GM12878 (cell line): Measurements from ENCODE around the gene FCRLB. TPM values are rescaled to one million over a fixed set of nuclear protein-coding genes. Genes with fewer than 3 reads are reported as not detected.

ENCODE experiments used
- ATAC-seq: fragments of 200-7000 bp; cut with Tn5 transposase; 3 replicates; pipeline ENCODE4 v1.9.1; 2020; ENCODE audit warnings: mild to moderate bottlenecking, moderate library complexity
- Bru-seq: library from RNA; stranded (reverse); fragments of 400-500 nt; gene quantifications from one replicate; lab custom pipeline; 2021; lab: Mats Ljungman, UMichigan
- BruChase-seq, 2 experiments: library from RNA; stranded (reverse); fragments of 400-500 nt; gene quantifications; one replicate each; lab custom pipeline; 2021; lab: Mats Ljungman, UMichigan
- BruUV-seq: library from RNA; stranded (reverse); fragments of 400-500 nt; replicated peaks from 2 replicates; lab custom pipeline; 2021; lab: Mats Ljungman, UMichigan
- CTCF ChIA-PET: fragments of 300-600 bp; sonication (Branson Sonifier 250); formaldehyde crosslinking; extraction: SDS; loops from one replicate; lab custom pipeline; 2021; ENCODE audit warnings: inconsistent platforms; lab: Yijun Ruan, JAX
- POLR2A ChIA-PET: fragments of 350-600 bp; formaldehyde crosslinking; extraction: SDS; loops from one replicate; lab custom pipeline; 2021; ENCODE audit warnings: inconsistent platforms; lab: Charles Lee
- RAD21 ChIA-PET: fragments of 300-600 bp; sonication (Branson Sonifier 250); formaldehyde crosslinking; loops from one replicate; lab custom pipeline; 2023; ENCODE audit warnings: antibody characterized with exemption; ENCODE audit not compliant: unreplicated experiment; lab: Charles Lee
- SMC1A ChIA-PET: fragments of 300-600 bp; sonication (Branson Sonifier 250); formaldehyde crosslinking; loops from one replicate; lab custom pipeline; 2023; ENCODE audit not compliant: unreplicated experiment, uncharacterized antibody; lab: Charles Lee
- DNase-seq: peaks from one replicate; pipeline ENCODE4 v3.0.0-alpha.2; 2011; ENCODE audit warnings: low read depth, low spot score
- FAIRE-seq: peaks from 3 replicates; lab custom pipeline; 2011; peaks lifted over from hg19 to GRCh38; lab: Jason Lieb, UNC
- H2AFZ ChIP-seq: 2 replicates; pipeline ENCODE4 v1.6.0; 2011; ENCODE audit warnings: low read depth, low read length, control low read depth; ENCODE audit not compliant: control insufficient read depth
- H3K27ac ChIP-seq: 2 replicates; pipeline ENCODE4 v1.5.1; 2011; ENCODE audit warnings: control low read depth; ENCODE audit not compliant: control insufficient read depth, insufficient read depth
- H3K27me3 ChIP-seq, 2 experiments: replicated peaks in 1 of 2; 2 replicates each; pipeline versions ENCODE4 v1.6.0 to v1.6.1; 2011; ENCODE audit warnings: low read length in 1 of 2; ENCODE audit not compliant: control insufficient read depth in 2 of 2, insufficient read depth in 2 of 2
- H3K36me3 ChIP-seq, 2 experiments: 2 replicates each; pipeline ENCODE4 v1.5.1; 2011; ENCODE audit warnings: low read length in 1 of 2; ENCODE audit not compliant: control insufficient read depth in 2 of 2, insufficient read depth in 2 of 2
- H3K4me1 ChIP-seq: 2 replicates; pipeline ENCODE4 v1.6.1; 2011; ENCODE audit warnings: mild to moderate bottlenecking, low read length, moderate library complexity, mixed read lengths; ENCODE audit not compliant: control insufficient read depth, insufficient read depth
- H3K4me2 ChIP-seq: 2 replicates; pipeline ENCODE4 v1.6.0; 2011; ENCODE audit warnings: control low read depth; ENCODE audit not compliant: control insufficient read depth, insufficient read depth
- H3K4me3 ChIP-seq: fragments of 200-600 bp; sonication (generic); 2 replicates; pipeline ENCODE4 v1.5.1; 2016
- H3K79me2 ChIP-seq: 2 replicates; pipeline ENCODE4 v1.6.0; 2011; ENCODE audit warnings: low read length; ENCODE audit not compliant: control insufficient read depth, insufficient read depth
- H3K9ac ChIP-seq: 2 replicates; pipeline ENCODE4 v1.8.0; 2011; ENCODE audit warnings: low read length, control low read depth, mixed read lengths; ENCODE audit not compliant: control insufficient read depth, insufficient read depth
- H3K9me3 ChIP-seq: replicated peaks from 3 replicates; pipeline ENCODE4 v1.5.1; 2011; ENCODE audit warnings: mild to moderate bottlenecking, low read length; ENCODE audit not compliant: control insufficient read depth, insufficient read depth
- H4K20me1 ChIP-seq: 2 replicates; pipeline ENCODE4 v1.6.0; 2011; ENCODE audit not compliant: control insufficient read depth, insufficient read depth
- BMI1 ChIP-seq: fragments of 450-650 bp; IDR thresholded peaks from 2 replicates; pipeline ENCODE4 v1.6.1; 2016; ENCODE audit warnings: mild to moderate bottlenecking, moderate library complexity, borderline replicate concordance
- GATAD2B ChIP-seq: fragments of 450-650 bp; conservative IDR thresholded peaks from 2 replicates; pipeline ENCODE4 v1.6.1; 2017; ENCODE audit warnings: low read depth, mild to moderate bottlenecking, moderate library complexity
- KDM1A ChIP-seq: fragments of 200-600 bp; sonication (generic); IDR thresholded peaks from 2 replicates; pipeline ENCODE4 v1.6.1; 2016; ENCODE audit warnings: borderline replicate concordance
- POLR2AphosphoS5 ChIP-seq: IDR thresholded peaks from 2 replicates; pipeline ENCODE4 v1.6.1; 2011; ENCODE audit warnings: mild to moderate bottlenecking, low read length, inconsistent platforms
- RFX5 ChIP-seq: IDR thresholded peaks from 2 replicates; pipeline ENCODE4 v1.6.1; 2011; ENCODE audit warnings: low read depth, low read length, improper control_type of control experiment
- SMAD5 ChIP-seq: IDR thresholded peaks from 2 replicates; pipeline ENCODE4 v1.6.1; 2016; ENCODE audit warnings: antibody characterized with exemption, low read depth
- ZNF217 ChIP-seq: fragments of 450-650 bp; IDR thresholded peaks from 2 replicates; pipeline ENCODE4 v1.6.1; 2017; ENCODE audit warnings: antibody characterized with exemption, mild to moderate bottlenecking
- ZNF24 ChIP-seq: fragments of 450-650 bp; IDR thresholded peaks from 2 replicates; pipeline ENCODE4 v1.6.1; 2017; ENCODE audit warnings: antibody characterized with exemption, mild to moderate bottlenecking
- ZNF622 ChIP-seq: fragments of 450-650 bp; IDR thresholded peaks from 2 replicates; pipeline ENCODE4 v1.6.1; 2017; ENCODE audit warnings: mild to moderate bottlenecking, inconsistent platforms
- ZNF687 ChIP-seq: fragments of 450-650 bp; IDR thresholded peaks from 2 replicates; pipeline ENCODE4 v1.6.1; 2017; ENCODE audit warnings: mild to moderate bottlenecking, moderate library complexity
- WGBS: methylation state at CpG from one replicate; pipeline ENCODE4 v1.1.6; 2016; ENCODE audit warnings: low lambda C conversion rate; ENCODE audit not compliant: insufficient replicate concordance, insufficient coverage; ENCODE audit errors: missing lambda C conversion rate; 5-methylcytosine and 5-hydroxymethylcytosine counted together
- in situ Hi-C: fragments of 300-500 bp; cut with MboI; formaldehyde crosslinking; loops from 9 replicates; pipeline ENCODE4 v1.14.3; 2018; ENCODE audit warnings: mixed read lengths
- intact Hi-C: fragments of 100-400 bp; cut with micrococcal nuclease; formaldehyde crosslinking; loops from one replicate; pipeline ENCODE4 v1.14.2; 2022; ENCODE audit not compliant: unreplicated experiment
- long read RNA-seq, 2 experiments: library from polyadenylated mRNA; unstranded; transcript quantifications; one replicate each; pipeline ENCODE4 v2.0.0, GENCODE V29; 2019 to 2020
- polyA minus RNA-seq, 3 experiments: library from RNA; depleted of rRNA, polyadenylated mRNA; stranded (reverse); fragments of >200 nt; gene quantifications; 2 replicates each; pipeline ENCODE4 v1.2.3, GENCODE V29; 2011
- polyA plus RNA-seq, 11 experiments: library from polyadenylated mRNA; depleted of rRNA in 4 of 11; unstranded in 6 of 11; stranded (reverse) in 5 of 11; fragments of >200 nt; fragmentation: Nextera tagmentation in 4 of 11; fragmentation: Illumina TruSeq in 1 of 11; extraction: Ambion mirVana in 4 of 11; extraction: Trizol in 1 of 11; gene quantifications; 1 replicate in 1 of 11; 2 replicates in 10 of 11; pipeline versions ENCODE4 v1.2.1 to v1.2.3, GENCODE V29; 2011 to 2016; ENCODE audit warnings: inconsistent platforms in 2 of 11, missing spikeins in 2 of 11, low read depth in 1 of 11
- total RNA-seq, 4 experiments: library from RNA; depleted of rRNA in 3 of 4; stranded (reverse); fragments of >200 nt in 3 of 4; fragmentation: Illumina TruSeq in 1 of 4; extraction: Trizol in 1 of 4; gene quantifications; 2 replicates each; pipeline versions ENCODE4 v1.2.1 to v1.2.3, GENCODE V29; 2013 to 2021

The FCRLB gene
- total RNA-seq (2013; cell fraction: nucleolus; rRNA removed), result 4.0 and 4.2 TPM in 2 replicates
- total RNA-seq (2014; rRNA removed) (11.3 and 11.5 TPM in 2 replicates), total RNA-seq (2014; rRNA removed; fragmentation: Illumina TruSeq; extraction: Trizol) (3.1 and 3.4 TPM in 2 replicates), total RNA-seq (2021) (7.9 and 8.3 TPM in 2 replicates), polyA plus RNA-seq (2011; rRNA removed) (1.2 and 1.5 TPM in 2 replicates), polyA plus RNA-seq (2014; fragmentation: Illumina TruSeq; extraction: Trizol) (1.2 and 1.9 TPM in 2 replicates), polyA plus RNA-seq (2014; fragmentation: Nextera tagmentation; extraction: Ambion mirVana) (1 to 10 TPM in 1 of 2 experiments, under 1 TPM in 1; 0.55 to 1.2 TPM), polyA plus RNA-seq (2014; rRNA removed) (8.8 and 9.4 TPM in 2 replicates), polyA plus RNA-seq (2016; fragmentation: Nextera tagmentation; extraction: Ambion mirVana) (10 to 100 TPM; 10.9 to 11.7 TPM), polyA minus RNA-seq (2011; rRNA and poly(A)+ RNA removed) (0.93 and 1.1 TPM in 2 replicates), Bru-seq, nascent RNA (percentile 36 among the genes with signal in this experiment), BruChase-seq, experiment 1, labeled RNA remaining after a 6-hour chase (percentile 34 among the genes with signal in this experiment), BruChase-seq, experiment 2, labeled RNA remaining after a 2-hour chase (percentile 31 among the genes with signal in this experiment)
- polyA plus RNA-seq (2011; ENCODE audit: low read depth), result 0.73 TPM
- polyA plus RNA-seq (2011; cell fraction: cytosol; rRNA removed), result 1.3 and 1.7 TPM in 2 replicates
- polyA plus RNA-seq (2011; cell fraction: nucleus; rRNA removed), result 3.6 and 4.2 TPM in 2 replicates
- 2.5 and 3.2 TPM in 2 replicates for polyA plus RNA-seq (2012)
- polyA minus RNA-seq (2011; cell fraction: cytosol; rRNA and poly(A)+ RNA removed), result 0.53 and 0.62 TPM in 2 replicates
- polyA minus RNA-seq (2011; cell fraction: nucleus; rRNA and poly(A)+ RNA removed), result 2.3 and 2.4 TPM in 2 replicates
- long read RNA-seq, experiment 1, partial matches to known transcripts, result 3 of 7 reads
- long read RNA-seq, experiment 1, other reads (novel, unspliced or antisense), result 1 of 7 reads
- long read RNA-seq, experiment 2, partial matches to known transcripts, result 1 of 4 reads
- long read RNA-seq, experiment 2, other reads (novel, unspliced or antisense), result 3 of 4 reads

DNA sequence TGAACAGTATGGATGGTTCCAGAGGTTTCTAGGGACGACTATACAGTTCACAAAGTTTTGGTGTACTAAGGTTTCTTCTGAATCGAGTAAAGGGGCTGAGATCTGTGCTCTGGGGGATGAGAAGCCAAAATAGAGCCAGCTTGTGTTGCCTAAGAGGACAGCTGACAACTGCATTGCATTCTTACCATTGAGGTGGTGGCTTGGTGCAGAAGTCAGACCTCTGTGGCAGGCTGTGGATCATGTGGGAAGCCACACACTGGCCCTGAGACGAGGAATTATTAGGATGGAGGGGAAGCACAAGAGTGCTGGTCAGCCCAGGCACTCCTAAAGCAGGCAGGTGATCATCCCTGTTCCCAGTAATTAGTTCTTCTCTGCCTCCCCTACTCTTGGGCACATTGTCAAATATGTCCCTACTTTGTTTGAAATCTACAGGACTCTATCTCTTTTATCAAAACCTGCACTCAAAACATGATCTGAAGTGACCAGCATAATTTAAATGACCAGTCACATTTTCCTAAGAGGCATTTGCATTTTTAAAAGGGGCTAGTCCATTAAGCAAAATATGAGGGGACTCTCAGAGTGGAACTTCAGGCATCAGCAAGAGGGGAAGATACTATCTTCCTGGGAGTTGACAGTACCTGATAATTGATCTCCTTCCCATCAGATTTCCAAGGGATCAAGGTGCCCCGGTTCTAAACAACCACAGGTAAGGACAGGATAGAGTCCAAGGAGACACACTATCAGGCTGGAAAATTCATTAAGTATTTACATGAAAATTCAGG lies at the start of gene FCRLB:
TSS of gene FCRLB (plus strand) at position 589 of the 782 bp plus-strand sequence. CDS start 1,129 bp downstream, outside the sequence.
- POLR2A ChIA-PET, result interaction anchor here (1.6 kb wide), 1 partner anchor 8 kb away, joined by 4 read pairs; no protein-coding TSS in a partner anchor
- H4K20me1 ChIP-seq, result no peaks in the 10 kb centered on the region
- CTCF ChIA-PET, result no interaction called here
- no peaks in the 10 kb centered on the region for H3K36me3 ChIP-seq
- no peaks in the 10 kb centered on the region for H3K27me3 ChIP-seq
- no peak for FAIRE-seq
- 42% methylated on average over 4 of the region's 4 CpGs for WGBS
- ATAC-seq, result no peak
- in situ Hi-C loops, result no loop called here
- no peak within 1 kb of the TSS for H2AFZ ChIP-seq
- H3K79me2 ChIP-seq, result peaks cover 7% of the 10 kb centered on the region
- H3K4me1 ChIP-seq, result peaks cover 53% of the 10 kb centered on the region
- no peaks in the 10 kb centered on the region for H3K9me3 ChIP-seq
- RAD21 ChIA-PET, result interaction anchor here (1.3 kb wide), 1 partner anchor 16 kb away, joined by 3 read pairs; no protein-coding TSS in a partner anchor
- SMC1A ChIA-PET, result interaction anchor here (1.0 to 1.6 kb wide), 3 partner anchors 10 to 14 kb away, joined by 3 to 5 read pairs (median 3); no protein-coding TSS in a partner anchor
- intact Hi-C loops, result no loop called here
- TF ChIP-seq POLR2AphosphoS5 (no peak), KDM1A (no peak), ZNF687 (no peak), ZNF217 (no peak), GATAD2B (no peak), ZNF24 (no peak), BMI1 (no peak), SMAD5 (no peak), ZNF622 (no peak), RFX5 (no peak)
- TF ChIP-seq, all 136 proteins: peak for 0
- Histone ChIP-seq H3K4me3 (no peak within 1 kb of the TSS), H3K4me2 (peak within 1 kb of the TSS; percentile 7; the same call in 1 of the 2 replicates), H3K27ac (no peak within 1 kb of the TSS), H3K9ac (no peak within 1 kb of the TSS)
- no peak for DNase-seq
- BruUV-seq, result no TSS peak
